ENCODE results near the gene ZNF438. TPM values are rescaled to one million over a fixed set of nuclear protein-coding genes. Genes with fewer than 3 reads are reported as not detected.

ZNF438 gene
- polyA plus RNA-seq, 3 donors, result 5.4 to 11.1 (median 9.3) TPM

- Mint-ChIP-seq H3K9me3 (peaks cover 0 to 5% (median 2%) of the 10 kb centered on the region in 7 donors), H3K4me3 (no peak overlapping the region), H3K4me1 (peaks cover 2% of the 10 kb centered on the region), H3K36me3 (peaks cover 10 to 11% of the 10 kb centered on the region in 2 donors), H3K27me3 (ENCODE audit: low read depth in 3 of 3) (no peaks in the 10 kb centered on the region), H3K27ac (no peak overlapping the region)
- Histone ChIP-seq H3K9ac (ENCODE audit: insufficient read depth, low read length, poor library complexity, severe bottlenecking) (no peak overlapping the region), H3K4me1 (ENCODE audit: control insufficient read depth in 1 of 2, insufficient read depth in 2 of 2, low read length in 2 of 2) (no peaks in the 10 kb centered on the region), H3K4me2 (replicated peaks; ENCODE audit: extremely low read depth, low read length, poor library complexity, severe bottlenecking) (no peak overlapping the region), H4K20me1 (ENCODE audit: insufficient read depth, low read length) (no peaks in the 10 kb centered on the region), H2AFZ (ENCODE audit: insufficient read depth, low read depth, low read length, poor library complexity, severe bottlenecking) (no peak overlapping the region), H3K4me3 (replicated peaks in 1 of 3; ENCODE audit: low read depth in 2 of 3, low read length in 3 of 3) (no peak overlapping the region), H3K27me3 (ENCODE audit: control insufficient read depth in 2 of 2, insufficient read depth in 2 of 2, low read length in 2 of 2) (no peaks in the 10 kb centered on the region), H3K27ac (ENCODE audit: low read depth in 1 of 2, low read length in 2 of 2) (no peak overlapping the region), H3K36me3 (replicated peaks in 1 of 2; ENCODE audit: control insufficient read depth in 1 of 2, insufficient read depth in 2 of 2, low read length in 2 of 2) (no peaks in the 10 kb centered on the region), H3K9me3 (replicated peaks in 1 of 2; ENCODE audit: control insufficient read depth in 1 of 2, insufficient read depth in 1 of 2, low read length in 2 of 2) (no peaks in the 10 kb centered on the region), H3K79me2 (ENCODE audit: insufficient read depth, low read length) (no peaks in the 10 kb centered on the region)
- DNase-seq, result no peak
- intact Hi-C loops (cut with micrococcal nuclease), result no loop called here
- WGBS (ENCODE audit: insufficient coverage), result 100% methylated on average over 1 of the region's 3 CpGs
- TF ChIP-seq CTCF (IDR thresholded peaks at IDR 0.05), result no peak
Observed at GRCh38 chr10:30829901-30830300, 201.8 kb downstream of the ZNF438 start.

GRCh38 chr10:30828680-30829079 lies 203.0 kb downstream of the ZNF438 start:
- WGBS (ENCODE audit: insufficient coverage), result 100% methylated on average over 2 of the region's 4 CpGs
- H3K27me3 Mint-ChIP-seq (ENCODE audit: low read depth in 3 of 3), result no peaks in the 10 kb centered on the region
- no peaks in the 10 kb centered on the region for H4K20me1 ChIP-seq (ENCODE audit: insufficient read depth, low read length)
- no peak overlapping the region for H3K4me3 Mint-ChIP-seq
- peaks cover 9 to 10% of the 10 kb centered on the region in 2 donors for H3K36me3 Mint-ChIP-seq
- no peak overlapping the region for H2AFZ ChIP-seq (ENCODE audit: insufficient read depth, low read depth, low read length, poor library complexity, severe bottlenecking)
- intact Hi-C loops (cut with micrococcal nuclease), result no loop called here
- no peak for DNase-seq
- no peak overlapping the region for H3K4me3 ChIP-seq (replicated peaks in 1 of 3; ENCODE audit: low read depth in 2 of 3, low read length in 3 of 3)
- TF ChIP-seq CTCF (IDR thresholded peaks at IDR 0.05), result no peak
- no peaks in the 10 kb centered on the region for H3K36me3 ChIP-seq (replicated peaks in 1 of 2; ENCODE audit: control insufficient read depth in 1 of 2, insufficient read depth in 2 of 2, low read length in 2 of 2)
- no peak overlapping the region for H3K9ac ChIP-seq (ENCODE audit: insufficient read depth, low read length, poor library complexity, severe bottlenecking)
- no peaks in the 10 kb centered on the region for H3K4me1 ChIP-seq (ENCODE audit: control insufficient read depth in 1 of 2, insufficient read depth in 2 of 2, low read length in 2 of 2)
- H3K4me2 ChIP-seq (replicated peaks; ENCODE audit: extremely low read depth, low read length, poor library complexity, severe bottlenecking), result no peak overlapping the region
- H3K27ac ChIP-seq (ENCODE audit: low read depth in 1 of 2, low read length in 2 of 2), result no peak overlapping the region
- H3K9me3 ChIP-seq (replicated peaks in 1 of 2; ENCODE audit: control insufficient read depth in 1 of 2, insufficient read depth in 1 of 2, low read length in 2 of 2), result no peaks in the 10 kb centered on the region
- H3K27ac Mint-ChIP-seq, result no peak overlapping the region
- no peaks in the 10 kb centered on the region for H3K79me2 ChIP-seq (ENCODE audit: insufficient read depth, low read length)
- H3K4me1 Mint-ChIP-seq, result peaks cover under 1% of the 10 kb centered on the region
- no peaks in the 10 kb centered on the region for H3K27me3 ChIP-seq (ENCODE audit: control insufficient read depth in 2 of 2, insufficient read depth in 2 of 2, low read length in 2 of 2)
- H3K9me3 Mint-ChIP-seq, result peaks cover 0 to 5% (median 2%) of the 10 kb centered on the region in 7 donors
